Gastroesophageal sphincter (tissue), 4 donors: ENCODE measurements around the gene FHDC1. TPM values are rescaled to one million over a fixed set of nuclear protein-coding genes. Genes with fewer than 3 reads are reported as not detected.

Experiments
- ATAC-seq: fragments of 150-250 bp; one replicate; pipeline ENCODE4 v1.9.1; 2016; ENCODE audit warnings: mild to moderate bottlenecking, moderate library complexity
- H3K27ac ChIP-seq, 4 donors: fragments of 200-600 bp; sonication (generic) in 3 of 4; 1 replicate in 3 of 4; 2 replicates in 1 of 4; pipeline ENCODE4 v1.5.1; 2016 to 2019
- H3K27me3 ChIP-seq: fragments of 200-600 bp; sonication (generic); one replicate; pipeline ENCODE4 v1.5.1; 2019
- H3K36me3 ChIP-seq, 2 donors: fragments of 200-600 bp; sonication (generic); one replicate each; pipeline ENCODE4 v1.5.1; 2019; ENCODE audit warnings: control low read depth in 1 of 2
- H3K4me1 ChIP-seq, 3 donors: fragments of 200-600 bp; sonication (generic); 1 replicate in 2 of 3; 2 replicates in 1 of 3; pipeline ENCODE4 v1.5.1; 2016 to 2019; ENCODE audit warnings: control low read depth in 2 of 3
- H3K4me3 ChIP-seq, 2 donors: fragments of 200-600 bp; sonication (generic); one replicate each; pipeline ENCODE4 v1.5.1; 2019; ENCODE audit warnings: mild to moderate bottlenecking in 1 of 2, moderate library complexity in 1 of 2
- H3K9me3 ChIP-seq, 3 donors: fragments of 200-600 bp; sonication (generic); one replicate each; pipeline ENCODE4 v1.5.1; 2017 to 2019; ENCODE audit warnings: control low read depth in 2 of 3
- EP300 ChIP-seq: sonication (generic); formaldehyde crosslinking; IDR thresholded peaks from one replicate; pipeline ENCODE4 v1.6.1; 2017; ENCODE audit warnings: antibody characterized with exemption, mild to moderate bottlenecking
- POLR2A ChIP-seq, 2 donors: fragments of 450-650 bp; IDR thresholded peaks; one replicate each; pipeline ENCODE4 v1.6.1; 2017; ENCODE audit warnings: antibody characterized with exemption in 2 of 2, mild to moderate bottlenecking in 2 of 2, moderate library complexity in 1 of 2
- POLR2AphosphoS5 ChIP-seq: sonication (generic); formaldehyde crosslinking; IDR thresholded peaks from one replicate; pipeline ENCODE4 v1.6.1; 2017; ENCODE audit warnings: antibody characterized with exemption
- WGBS, 2 donors: methylation state at CpG; one replicate each; pipeline ENCODE4 v1.1.5; 2018; ENCODE audit warnings: low coverage in 1 of 2; 5-methylcytosine and 5-hydroxymethylcytosine counted together
- total RNA-seq, 4 donors: library from RNA; depleted of rRNA; stranded (reverse); fragments of >200 nt; gene quantifications; one replicate each; pipeline ENCODE4 v1.1.0, GENCODE V29; 2016
- TF ChIP-seq, protein P1 (sequence below), 4 experiments: fragments of 200-600 bp in 2 of 4; fragments of 450-650 bp in 2 of 4; sonication (generic) in 1 of 4; IDR thresholded peaks; one replicate each; pipeline ENCODE4 v1.5.1; 2017 to 2019; ENCODE audit warnings: antibody characterized with exemption in 4 of 4, mild to moderate bottlenecking in 2 of 4, moderate library complexity in 2 of 4

FHDC1 gene
- total RNA-seq, 4 donors from 2014 or later: 0.62 to 1.8 (median 1.3) TPM

DNA sequence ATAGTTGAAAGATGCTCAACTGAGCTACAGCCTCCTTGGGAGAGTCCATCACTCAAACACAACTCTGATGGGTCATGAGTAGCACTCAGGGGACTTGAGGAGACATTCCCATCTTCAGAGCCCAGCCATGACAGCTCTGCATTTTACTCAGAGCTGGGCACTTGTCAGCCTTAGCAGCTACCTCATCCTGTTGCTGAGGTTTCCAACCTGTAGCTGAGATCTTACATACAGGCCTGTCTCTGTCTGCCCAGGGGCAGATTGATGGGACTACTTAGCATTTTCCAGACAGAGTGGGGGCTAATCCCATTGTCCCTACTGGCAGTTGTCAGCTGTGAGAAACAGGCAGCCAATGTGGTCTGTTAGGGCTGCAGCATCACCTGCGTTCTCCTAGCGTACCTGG is 3.5 kb downstream of the FHDC1 start:
- peaks cover 58% of the 10 kb centered on the region for H3K27me3 ChIP-seq
- no peak overlapping the region for H3K27ac ChIP-seq
- H3K36me3 ChIP-seq: no peaks in the 10 kb centered on the region
- no peaks in the 10 kb centered on the region for H3K9me3 ChIP-seq
- 100% methylated on average over 1 of the region's 2 CpGs; no CpG with 5 or more reads in 1 of the 2 donors for WGBS, 2 donors
- ATAC-seq: no peak
- peaks cover 0 to 34% (median 7%) of the 10 kb centered on the region in 3 donors for H3K4me1 ChIP-seq
- no peak overlapping the region for H3K4me3 ChIP-seq
- TF ChIP-seq POLR2A (IDR thresholded peaks at IDR 0.05): no peak
- TF ChIP-seq, protein P1, sequence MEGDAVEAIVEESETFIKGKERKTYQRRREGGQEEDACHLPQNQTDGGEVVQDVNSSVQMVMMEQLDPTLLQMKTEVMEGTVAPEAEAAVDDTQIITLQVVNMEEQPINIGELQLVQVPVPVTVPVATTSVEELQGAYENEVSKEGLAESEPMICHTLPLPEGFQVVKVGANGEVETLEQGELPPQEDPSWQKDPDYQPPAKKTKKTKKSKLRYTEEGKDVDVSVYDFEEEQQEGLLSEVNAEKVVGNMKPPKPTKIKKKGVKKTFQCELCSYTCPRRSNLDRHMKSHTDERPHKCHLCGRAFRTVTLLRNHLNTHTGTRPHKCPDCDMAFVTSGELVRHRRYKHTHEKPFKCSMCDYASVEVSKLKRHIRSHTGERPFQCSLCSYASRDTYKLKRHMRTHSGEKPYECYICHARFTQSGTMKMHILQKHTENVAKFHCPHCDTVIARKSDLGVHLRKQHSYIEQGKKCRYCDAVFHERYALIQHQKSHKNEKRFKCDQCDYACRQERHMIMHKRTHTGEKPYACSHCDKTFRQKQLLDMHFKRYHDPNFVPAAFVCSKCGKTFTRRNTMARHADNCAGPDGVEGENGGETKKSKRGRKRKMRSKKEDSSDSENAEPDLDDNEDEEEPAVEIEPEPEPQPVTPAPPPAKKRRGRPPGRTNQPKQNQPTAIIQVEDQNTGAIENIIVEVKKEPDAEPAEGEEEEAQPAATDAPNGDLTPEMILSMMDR (IDR thresholded peaks at IDR 0.05): no peak
- TF ChIP-seq EP300: no peak
- no peak for TF ChIP-seq POLR2AphosphoS5

- Histone ChIP-seq H3K27me3 (peaks cover 50% of the 10 kb centered on the region), H3K36me3 (no peaks in the 10 kb centered on the region), H3K27ac (no peak overlapping the region), H3K4me3 (no peak overlapping the region), H3K9me3 (no peaks in the 10 kb centered on the region), H3K4me1 (peaks cover 0 to 34% (median 7%) of the 10 kb centered on the region in 3 donors)
- 86 to 95% methylated on average over 2 of the region's 2 CpGs for WGBS, 2 donors
- TF ChIP-seq, protein P1 (IDR thresholded peaks at IDR 0.05): no peak
- ATAC-seq: no peak
Measured at GRCh38 chr4:152940461-152940860, 4.3 kb downstream of the FHDC1 start.

DNA sequence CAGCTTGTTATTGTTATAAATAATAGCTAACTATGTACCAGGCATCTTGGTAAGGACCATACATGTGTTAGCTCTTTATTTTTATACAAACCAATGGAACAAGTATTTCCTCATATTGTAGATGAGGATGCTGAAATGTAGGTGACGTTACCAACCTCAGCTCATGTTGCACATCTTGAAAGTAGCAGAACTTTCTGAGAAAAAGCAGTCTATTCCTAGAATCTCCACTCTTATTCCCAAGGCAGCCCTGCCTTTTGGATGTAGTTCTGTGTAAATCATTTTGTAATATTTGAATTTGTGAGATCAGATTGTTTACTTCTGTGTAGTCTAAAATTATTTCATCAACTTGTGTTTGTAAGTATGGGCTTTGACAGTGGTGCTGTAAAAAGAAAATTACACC is 5.3 kb downstream of the FHDC1 start:
- H3K4me1 ChIP-seq: peaks cover 0 to 25% (median 4%) of the 10 kb centered on the region in 3 donors
- peak overlapping the region in 1 of 4 donors; percentile 9 for H3K27ac ChIP-seq
- H3K36me3 ChIP-seq: no peaks in the 10 kb centered on the region
- peak; percentile 68 for ATAC-seq
- TF ChIP-seq POLR2AphosphoS5 (no peak), POLR2A (IDR thresholded peaks at IDR 0.05) (no peak), EP300 (no peak)
- TF ChIP-seq, protein P1 (IDR thresholded peaks at IDR 0.05): no peak
- H3K27me3 ChIP-seq: peaks cover 40% of the 10 kb centered on the region
- WGBS, 2 donors: 33 to 50% methylated on average over 1 of the region's 1 CpG
- no peaks in the 10 kb centered on the region for H3K9me3 ChIP-seq
- H3K4me3 ChIP-seq: no peak overlapping the region

DNA sequence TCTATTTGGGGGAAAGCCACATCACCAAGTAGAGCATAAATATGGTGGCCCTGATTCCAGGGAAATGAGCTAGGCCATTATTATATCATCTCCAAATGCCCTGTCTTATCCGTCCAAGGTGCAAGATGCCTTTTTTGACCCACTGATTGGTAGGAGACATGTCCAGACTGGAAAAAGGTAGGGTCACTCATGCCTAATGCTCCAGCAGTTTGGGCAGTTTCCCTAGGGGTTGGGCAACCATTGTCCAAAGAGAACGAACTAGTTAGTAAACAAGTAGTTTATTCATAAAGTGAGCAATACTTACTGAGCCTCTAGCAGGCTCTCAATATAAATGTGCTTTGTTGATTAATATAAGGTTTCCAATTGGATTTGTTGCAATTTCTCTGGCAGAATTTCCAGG is 6.2 kb downstream of the FHDC1 start:
- 81 to 96% methylated on average over 2 of the region's 2 CpGs for WGBS, 2 donors
- TF ChIP-seq POLR2AphosphoS5: no peak
- TF ChIP-seq POLR2A (IDR thresholded peaks at IDR 0.05): no peak
- TF ChIP-seq, protein P1 (IDR thresholded peaks at IDR 0.05): no peak
- TF ChIP-seq EP300: no peak
- H3K4me3 ChIP-seq: no peak overlapping the region
- H3K36me3 ChIP-seq: no peaks in the 10 kb centered on the region
- H3K27me3 ChIP-seq: peaks cover 31% of the 10 kb centered on the region
- ATAC-seq: no peak
- H3K9me3 ChIP-seq: no peaks in the 10 kb centered on the region
- H3K4me1 ChIP-seq: peaks cover 0 to 15% (median 0%) of the 10 kb centered on the region in 3 donors
- no peak overlapping the region for H3K27ac ChIP-seq

DNA sequence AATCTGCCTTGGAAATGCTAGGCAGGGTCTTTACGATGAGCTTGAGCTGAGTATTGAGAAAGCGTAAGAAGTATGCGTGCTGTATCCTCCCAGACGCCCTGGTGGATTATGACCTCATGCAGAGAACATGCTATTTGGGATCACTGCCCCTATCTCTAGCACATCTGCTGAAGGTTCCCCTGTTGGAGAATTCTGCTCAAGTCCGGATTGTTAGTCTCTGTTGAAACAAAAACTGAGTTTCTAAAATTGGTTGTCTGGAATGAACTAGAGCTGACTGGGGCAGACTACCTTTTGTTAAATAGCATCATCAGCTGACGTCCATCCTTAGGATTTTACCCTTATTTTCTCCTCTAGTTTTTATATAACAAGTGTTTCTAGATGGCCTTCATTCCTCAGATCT is 7.5 kb downstream of the FHDC1 start:
- Histone ChIP-seq H3K36me3 (no peaks in the 10 kb centered on the region), H3K9me3 (no peaks in the 10 kb centered on the region), H3K27ac (peak overlapping the region in 3 of 4 donors; percentile 54 to 64 (median 55)), H3K4me1 (peaks cover 0 to 2% (median 0%) of the 10 kb centered on the region in 3 donors), H3K4me3 (no peak overlapping the region), H3K27me3 (peaks cover 17% of the 10 kb centered on the region)
- TF ChIP-seq POLR2A (IDR thresholded peaks at IDR 0.05) (no peak), EP300 (no peak)
- TF ChIP-seq, protein P1 (IDR thresholded peaks at IDR 0.05): no peak
- WGBS, 2 donors: 41 to 46% methylated on average over 5 to 6 of the region's 6 CpGs
- peak; percentile 91 for ATAC-seq
